HG03060 (cell line): ENCODE measurements around the gene TRPM6.
A peak's percentile ranks its signal among the peaks of the same experiment; 100 is the strongest.

Experiments used
- ATAC-seq: cut with Tn5 transposase; IDR thresholded peaks from one replicate; pipeline ENCODE4 v1.9.1; 2021; ENCODE audit warnings: low read depth, moderate number of reproducible peaks; ENCODE audit not compliant: unreplicated experiment

The TRPM6 gene

DNA sequence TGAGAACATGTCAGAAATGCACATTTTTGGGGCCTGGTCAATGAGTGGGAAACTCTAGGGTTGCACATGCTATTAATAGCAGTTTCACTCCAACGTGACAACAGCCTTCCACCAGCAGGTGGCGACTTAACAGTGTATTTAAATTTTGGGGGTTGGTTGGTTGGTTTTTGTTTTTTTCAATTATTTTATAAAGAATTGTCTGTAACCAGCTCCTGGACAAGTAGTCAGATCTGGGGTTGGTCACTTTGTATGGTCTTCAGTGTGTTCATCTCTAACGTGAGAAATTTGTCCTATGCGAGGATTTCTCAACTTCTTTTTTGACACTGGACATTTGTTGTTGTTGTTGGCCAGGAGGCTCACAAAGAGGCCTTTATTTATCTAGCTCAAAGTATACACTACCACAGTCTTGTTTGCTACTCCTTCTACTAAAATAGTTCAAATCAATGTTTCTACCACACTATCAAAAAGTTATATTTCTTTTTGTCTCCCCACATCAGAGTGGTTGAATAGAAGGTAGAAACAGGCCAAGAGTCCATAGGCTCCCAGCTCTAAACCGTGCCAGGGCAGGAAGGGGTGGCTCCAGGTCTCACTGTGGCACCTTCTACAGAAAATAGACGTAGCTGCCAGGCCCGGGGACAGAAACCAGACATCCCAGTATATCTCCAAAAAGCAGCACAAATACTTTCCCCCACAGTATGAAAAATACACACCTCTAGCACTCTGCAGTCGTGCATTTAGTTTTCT, 110.4 kb downstream of the TRPM6 start:
- no peak for ATAC-seq

DNA sequence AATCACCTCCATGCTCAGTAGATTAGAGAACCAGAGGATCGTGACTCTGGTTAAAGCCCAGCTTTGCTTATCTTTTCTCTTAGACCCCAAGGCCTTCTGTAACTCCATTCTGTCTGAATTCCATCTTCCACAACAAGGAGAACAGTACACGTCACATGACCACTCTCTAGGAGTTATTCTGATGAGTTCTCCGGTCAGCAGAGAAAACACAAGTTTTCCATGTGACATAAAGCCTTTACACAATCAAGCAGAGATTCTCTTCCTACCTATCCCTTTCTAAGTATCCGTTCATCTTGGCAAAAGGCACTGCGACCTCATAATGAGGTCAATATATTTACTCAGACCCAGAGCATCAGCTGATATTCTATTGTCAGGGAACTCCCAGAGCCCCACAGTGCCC, 112.3 kb downstream of the TRPM6 start:
- no peak for ATAC-seq

DNA sequence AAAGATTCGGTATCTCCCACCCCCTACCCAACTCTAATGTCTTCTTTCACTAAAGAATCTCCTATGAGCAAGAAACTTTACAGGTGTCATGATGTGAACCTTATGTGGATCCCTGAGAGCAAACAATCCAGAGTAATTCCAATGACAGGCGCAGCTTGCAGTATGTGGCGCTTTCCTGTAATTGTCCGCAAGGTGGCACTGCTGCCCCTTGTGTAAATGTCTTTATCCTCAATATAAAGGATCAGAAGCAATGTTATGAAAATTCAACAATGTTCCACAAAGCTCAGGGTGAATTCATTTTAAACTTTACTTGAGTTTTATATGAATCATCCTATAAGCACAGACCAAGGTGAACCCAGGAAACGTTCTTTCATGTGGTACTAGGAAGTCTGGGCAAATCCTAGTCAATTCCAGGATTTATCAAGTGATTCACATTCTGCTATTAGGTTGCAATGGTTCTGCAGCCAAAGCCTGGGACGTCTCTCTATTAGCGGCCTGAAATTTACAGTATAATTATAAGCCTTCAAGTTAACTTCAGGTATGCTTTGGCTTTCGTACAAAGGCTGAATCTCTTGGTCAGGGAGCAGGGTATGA, 113.7 kb downstream of the TRPM6 start:
- ATAC-seq, result peak; percentile 43

DNA sequence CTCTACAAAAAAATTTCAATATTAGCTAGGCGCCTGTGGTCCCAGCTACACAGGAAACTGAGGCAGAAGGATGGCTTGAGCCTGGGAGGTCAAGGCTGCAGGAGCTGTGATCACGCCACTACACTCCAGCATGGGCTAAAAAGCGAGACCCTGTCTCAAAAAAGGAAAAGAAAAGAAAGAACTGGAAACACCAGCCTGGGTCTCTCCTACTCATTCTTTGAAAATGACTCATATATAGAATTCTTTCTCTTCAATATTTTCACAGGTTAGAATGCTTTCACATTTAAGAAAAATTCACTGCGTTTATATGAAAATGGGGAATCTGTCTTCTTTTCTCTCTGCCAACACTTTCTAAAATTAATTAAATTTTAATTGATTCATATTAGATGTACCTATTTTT, 115.6 kb downstream of the TRPM6 start:
- ATAC-seq, result no peak

DNA sequence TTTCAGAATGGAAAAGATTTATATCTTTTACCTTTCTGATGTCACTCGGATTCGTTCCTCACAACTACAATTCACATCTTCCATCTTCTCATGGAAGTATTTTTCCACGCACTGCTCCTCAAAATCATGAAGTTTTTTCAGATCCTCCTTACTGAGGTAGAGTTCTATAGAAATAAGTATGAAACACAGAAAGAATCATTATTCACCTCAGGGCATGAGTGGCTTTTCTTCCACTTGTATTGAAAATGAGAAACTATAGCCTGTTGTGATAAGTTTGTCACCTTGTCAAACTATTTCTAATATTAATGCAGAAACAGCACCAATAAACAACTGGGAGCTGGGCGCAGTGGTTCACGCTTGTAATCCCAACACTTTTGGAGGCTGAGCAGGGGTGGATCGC, 116.0 kb downstream of the TRPM6 start:
- ATAC-seq, result no peak

DNA sequence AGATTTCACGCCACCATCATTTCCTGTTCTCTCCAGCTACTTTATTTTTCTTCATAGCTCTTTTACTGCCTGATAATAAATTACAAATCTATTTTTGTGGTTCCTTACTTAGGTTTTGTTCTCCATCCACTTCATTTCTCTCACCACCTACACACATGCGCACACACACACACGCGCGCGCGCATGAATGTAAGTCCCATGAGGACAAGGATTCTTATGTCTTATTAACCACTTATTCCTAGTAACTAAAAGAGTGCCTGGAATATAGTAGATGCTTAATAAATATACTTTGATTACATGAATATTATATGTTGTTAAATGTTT, 116.5 kb downstream of the TRPM6 start:
- no peak for ATAC-seq

DNA sequence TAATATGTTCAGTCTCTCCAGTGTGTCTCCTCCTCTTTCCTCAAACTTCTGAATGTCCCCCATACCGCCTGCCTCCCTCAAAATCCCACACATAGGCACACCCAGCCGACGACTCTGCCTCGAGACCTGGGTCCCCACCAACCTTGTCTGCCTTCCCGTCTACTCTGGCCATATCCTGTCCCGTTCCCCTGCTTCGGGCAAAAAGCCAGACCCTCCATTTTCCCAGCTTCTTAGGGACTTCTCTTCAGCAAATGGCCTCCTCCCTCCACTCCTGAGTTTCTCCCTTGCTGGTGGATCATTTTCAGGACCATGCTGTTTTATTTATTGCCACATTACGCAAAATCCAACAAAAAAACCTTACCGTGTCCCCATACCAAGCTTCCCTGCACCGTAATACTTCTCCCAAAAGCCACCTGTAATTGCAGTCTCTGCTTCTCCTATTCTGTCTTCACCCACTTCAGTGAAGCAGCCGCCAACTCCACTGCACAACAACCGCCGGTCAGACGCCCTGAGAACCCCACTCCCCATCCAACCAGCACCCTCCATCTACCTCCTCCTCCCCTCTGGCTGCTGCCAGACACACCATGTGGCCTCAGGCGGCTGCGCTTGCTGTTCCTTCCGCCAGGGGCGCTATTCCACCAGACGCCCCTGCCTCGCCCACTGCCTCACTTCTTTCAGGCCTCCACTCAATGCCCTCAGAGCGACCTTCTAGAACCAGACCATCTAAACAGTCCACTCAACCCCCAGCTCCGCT, 117.0 kb downstream of the TRPM6 start:
- peak; percentile 37 for ATAC-seq

DNA sequence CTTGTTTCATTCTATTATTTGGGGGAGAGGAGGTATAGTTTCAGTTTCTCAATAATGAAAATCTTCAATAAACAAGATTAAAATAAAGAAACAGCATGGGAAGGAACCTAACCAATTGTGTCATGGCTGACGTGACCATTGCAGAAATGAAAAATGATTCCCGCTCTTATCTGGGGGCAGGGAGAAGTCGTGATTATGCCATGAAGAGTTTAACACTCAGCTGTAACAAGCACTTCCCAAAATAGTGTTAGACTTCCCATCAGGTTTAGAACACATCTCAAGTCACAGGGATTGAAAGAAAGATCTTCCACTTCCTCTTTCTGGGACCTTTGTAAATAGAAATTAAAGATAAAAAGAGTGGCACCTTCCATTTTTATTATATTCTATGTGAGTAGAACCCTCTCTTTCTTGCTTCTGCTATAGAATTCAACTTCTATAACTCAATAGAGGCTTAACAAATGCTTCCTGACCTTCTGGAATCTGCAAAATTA, 122.2 kb downstream of the TRPM6 start:
- ATAC-seq, result no peak

DNA sequence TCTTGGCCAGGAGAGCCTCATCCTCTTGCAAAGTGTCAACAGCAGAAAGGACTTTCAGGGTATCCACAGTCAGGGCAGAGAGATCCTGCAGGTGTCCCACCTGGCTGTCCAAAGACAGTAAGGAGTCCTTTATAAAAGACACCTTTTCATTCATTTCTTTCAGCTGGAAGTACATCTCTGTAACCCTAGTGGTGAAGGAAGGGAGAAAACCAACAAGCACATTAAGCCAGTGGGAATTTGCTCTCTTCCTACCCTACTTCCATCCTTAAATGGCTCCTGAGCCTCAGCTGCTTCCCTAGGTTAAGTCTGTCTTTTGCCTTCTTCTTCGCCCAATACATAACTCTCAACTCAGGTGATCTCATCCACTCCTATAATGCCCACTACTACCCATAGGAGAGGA, 124.8 kb downstream of the TRPM6 start:
- no peak for ATAC-seq

DNA sequence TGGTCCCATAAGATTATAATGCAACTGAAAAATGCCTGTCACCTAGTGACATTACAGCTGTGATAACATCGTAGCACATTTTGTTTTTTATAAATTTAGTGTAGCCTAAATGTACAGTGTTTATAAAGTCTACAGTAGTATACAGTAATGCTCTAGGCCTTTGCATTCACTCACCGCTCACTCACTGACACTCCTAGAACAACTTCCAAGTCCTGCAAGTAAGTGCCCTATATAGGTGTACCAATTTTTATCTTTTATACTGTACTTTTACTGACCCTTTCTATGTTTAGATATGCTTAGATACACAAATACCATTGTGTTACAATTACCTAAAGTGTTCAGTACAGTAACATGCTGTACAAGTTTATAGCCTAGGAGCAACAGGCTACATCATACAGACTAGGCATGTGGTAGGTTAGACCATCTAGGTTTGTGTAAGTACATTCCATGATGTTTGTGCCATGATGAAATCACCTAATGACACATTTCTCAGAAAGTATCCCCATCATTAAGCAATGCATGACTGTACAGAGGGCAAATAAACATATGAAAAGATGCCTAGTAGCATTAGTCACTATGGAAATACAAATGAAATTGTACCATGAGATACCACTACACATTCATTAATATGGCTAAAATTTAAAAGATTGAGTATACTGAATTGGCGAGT, 127.6 kb downstream of the TRPM6 start:
- ATAC-seq, result no peak

DNA sequence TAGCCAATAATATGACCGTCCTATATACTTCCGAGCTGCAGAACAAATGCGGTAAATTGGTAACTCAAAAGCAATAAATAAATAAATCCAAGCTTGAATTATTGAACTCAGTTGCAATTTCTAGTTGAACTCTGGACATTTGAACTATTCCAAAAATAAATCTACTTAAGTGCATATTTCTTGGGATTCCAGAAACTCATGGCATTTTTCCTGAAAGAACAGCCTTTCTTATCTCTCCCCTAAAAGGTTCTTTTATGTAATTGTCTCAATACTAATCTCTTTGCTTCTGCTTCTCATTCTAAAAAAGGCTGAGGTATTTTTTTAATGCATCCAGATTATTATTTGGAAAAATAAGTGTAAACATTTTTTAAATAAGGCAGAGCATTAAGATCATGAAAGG, 131.7 kb downstream of the TRPM6 start:
- ATAC-seq, result no peak

DNA sequence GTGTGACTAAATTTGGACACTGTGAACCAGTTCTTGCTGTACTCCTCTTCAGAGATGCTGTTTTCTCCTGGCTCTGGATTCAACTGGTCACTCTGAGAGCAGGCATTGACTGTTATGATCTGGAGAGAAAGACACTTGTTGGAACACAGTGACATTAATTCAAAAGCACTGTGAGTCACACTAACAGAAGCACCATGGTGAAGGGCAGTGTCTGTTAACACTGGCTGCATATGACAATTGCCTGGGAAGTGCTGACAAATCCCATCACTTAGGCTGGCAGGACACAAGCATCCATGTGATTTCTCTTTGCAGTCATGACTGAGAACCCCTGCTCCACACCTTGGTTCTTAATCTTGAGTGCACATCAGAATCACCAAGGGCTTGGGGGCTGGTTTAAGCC, 132.4 kb downstream of the TRPM6 start:
- ATAC-seq, result no peak

DNA sequence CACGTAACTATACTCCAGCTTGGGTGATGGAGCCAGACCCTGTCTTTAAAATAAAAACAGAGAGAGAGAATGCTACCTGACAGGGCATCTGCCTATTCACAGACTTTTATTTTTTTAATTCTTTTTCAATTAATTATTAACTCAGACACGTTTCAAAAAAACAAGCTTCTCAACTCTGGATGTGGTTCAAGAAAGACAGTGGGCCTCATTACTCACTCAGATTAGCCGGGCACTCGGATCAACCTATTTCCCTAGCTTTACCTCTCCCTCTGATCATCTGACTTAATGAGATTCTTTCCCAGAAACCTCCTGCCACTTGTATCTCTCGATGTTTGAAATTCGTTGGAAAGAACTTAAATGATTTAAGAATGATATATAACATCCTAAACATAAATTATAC, 134.1 kb downstream of the TRPM6 start:
- ATAC-seq, result no peak

DNA sequence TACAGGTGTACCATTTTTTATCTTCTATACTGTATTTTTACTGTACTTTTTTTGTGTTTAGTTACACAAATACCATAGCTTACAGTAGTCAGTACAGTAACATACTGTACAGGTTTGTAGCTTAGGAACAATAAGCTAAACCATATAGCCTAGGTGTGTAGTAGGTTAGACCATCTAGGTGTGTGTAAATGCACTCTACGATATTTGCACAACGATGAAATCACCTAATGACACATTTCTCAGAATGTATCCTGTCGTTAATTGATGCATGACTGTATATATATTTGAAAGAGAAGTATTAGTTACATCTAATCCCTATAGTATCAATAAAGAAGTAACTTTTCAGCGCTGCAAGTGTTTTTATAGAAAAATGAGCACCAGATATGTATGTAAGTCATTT, 138.8 kb downstream of the TRPM6 start:
- no peak for ATAC-seq

DNA sequence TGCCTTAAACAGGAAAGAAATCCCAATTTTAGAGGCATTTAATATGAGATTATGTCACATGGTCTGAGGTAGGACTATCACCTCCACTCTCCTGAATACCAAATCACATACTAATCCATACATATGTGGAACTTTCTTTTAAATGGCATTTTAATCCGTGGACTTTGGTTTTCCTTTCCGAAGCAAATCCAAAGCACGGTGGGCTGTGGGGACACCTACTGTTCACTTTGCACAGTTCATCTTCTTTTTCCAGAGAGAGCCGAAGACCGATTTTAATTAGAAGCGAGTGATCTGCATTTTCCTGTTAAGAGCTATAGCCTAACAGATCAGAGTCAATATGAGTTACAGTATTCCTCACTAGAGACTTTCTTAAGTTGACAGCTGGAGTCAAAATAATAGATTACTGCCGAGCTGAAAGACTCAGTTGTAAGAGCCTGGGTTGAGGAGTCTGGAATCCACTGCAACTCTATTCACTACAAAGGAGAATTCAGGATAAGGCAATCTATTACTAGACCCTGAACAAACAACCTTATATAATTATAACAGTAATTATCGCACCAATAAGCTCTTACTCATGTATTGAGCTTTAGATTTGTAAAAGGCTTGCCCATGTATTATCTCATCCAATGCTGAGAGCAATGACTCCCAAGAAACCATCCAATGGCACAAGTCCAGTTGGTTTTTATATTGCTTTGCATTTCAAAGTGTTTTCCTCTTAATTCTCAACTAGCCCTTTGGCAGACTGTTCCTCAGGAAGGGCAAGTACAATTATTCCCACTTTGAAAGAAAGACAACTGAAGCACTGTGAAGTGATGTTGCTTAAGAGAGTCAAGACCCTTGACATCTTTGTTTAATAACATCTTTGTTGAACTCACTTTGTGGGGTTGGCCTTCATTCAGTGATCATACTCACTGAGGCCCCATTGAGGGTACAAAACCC, 144.7 kb downstream of the TRPM6 start:
- ATAC-seq, result no peak

DNA sequence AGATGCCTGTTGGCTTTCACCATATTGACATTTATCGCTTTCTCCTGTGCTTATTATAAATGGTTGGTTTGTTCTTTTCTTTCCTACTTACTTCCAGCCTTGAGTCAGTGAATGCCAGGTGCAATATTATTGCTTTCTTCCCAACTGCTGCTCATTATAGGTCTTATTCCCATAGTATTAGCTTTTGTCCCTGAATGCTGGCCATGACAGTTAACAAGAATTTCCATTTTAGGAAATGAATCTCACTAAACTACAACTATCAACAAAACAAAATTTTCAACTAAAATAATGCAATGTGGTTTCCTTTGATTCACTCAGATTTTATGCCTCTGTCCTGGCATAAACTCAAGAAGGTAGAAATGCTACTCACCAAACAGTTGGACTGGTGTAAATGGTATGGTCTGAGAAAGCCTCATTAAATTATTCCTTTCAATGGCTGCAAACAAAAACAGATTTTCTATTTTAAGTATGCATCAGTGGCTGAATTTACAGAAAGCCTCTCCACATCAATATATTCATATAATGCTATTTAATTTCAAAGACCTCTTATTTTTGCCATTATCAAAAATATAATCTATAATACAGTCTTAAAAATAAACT, 145.4 kb downstream of the TRPM6 start:
- no peak for ATAC-seq

DNA sequence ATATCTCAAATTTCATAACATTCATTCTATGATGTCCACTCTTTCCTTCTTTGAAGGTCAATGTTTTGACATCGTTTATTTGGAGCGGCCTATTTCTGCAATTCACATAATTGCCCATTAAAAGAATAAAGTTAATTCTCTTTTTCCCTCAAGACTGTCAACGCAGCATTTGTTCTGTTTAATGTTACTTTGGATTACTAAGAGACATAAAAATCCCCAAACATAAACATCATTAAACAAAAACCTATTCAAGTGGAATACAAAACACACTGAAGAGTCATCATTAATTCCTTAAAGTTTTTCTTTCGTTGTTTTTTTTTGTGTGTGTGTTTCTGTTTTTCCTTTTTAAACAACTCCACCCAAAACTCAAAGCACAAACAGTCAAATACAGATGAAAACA, 151.1 kb downstream of the TRPM6 start:
- ATAC-seq, result no peak

DNA sequence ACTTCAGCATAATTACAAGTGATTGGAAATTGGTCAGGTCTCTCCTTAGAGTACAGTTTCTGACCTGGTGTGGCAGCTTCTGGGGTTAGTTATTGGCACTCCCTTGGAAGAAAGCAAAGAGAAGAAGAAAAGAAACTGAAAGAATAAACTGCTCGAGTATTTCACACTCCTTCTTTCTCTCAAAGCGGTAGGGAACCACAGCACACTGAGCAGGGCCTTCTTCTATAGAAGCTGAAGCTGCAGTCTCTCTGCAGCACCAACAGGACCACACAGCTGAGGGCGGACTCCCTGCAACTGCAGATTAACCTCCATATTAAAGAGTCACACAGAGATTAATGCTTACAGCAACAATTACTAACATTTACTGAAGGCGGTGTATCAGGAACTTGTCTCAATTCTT, 152.0 kb downstream of the TRPM6 start:
- ATAC-seq, result no peak

DNA sequence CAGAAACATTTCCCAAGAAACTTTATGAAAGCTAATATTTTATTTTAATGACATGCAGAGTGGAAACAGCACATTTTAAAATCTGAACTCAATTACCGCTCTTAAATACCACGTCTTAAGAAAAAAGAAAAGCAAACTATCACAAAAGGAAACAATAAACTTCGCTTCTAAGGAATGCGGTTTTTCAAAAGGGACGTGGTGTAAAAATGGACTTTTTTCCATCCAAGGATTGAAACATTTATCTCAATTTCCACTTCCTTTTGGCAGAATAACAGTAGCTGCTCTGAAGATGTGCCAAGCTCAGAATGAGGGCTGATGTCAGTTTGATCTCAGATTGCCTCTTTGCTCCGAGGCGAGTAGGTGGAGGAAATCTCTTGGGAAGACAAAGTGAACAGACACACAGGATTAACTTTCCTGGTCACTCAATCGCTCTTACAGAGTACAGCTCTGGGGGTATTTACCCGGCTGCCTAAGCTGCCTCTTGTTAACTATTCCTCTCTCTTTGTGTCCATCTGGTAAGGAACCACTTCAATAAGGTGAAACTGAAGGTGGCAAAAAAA, 158.5 kb downstream of the TRPM6 start:
- no peak for ATAC-seq

DNA sequence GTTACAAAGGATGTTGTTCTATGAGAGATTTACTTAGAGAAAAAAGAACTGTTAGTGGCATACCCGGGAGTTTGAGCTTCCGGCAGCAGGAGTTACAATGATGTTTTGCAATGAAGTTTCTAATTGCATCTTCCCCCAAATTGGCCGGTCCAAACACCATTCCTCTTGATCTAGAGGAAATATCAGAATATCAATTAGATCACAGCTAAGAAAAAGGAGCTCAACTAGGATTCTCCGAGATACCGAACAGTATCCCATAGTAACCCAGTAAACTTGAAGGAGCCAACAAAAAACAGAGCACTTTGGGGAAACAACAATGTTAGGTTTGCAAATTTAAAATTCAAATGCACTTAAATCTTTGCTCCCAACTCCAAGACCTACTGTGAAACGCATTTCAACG, 159.5 kb downstream of the TRPM6 start:
- ATAC-seq, result no peak
